Measurements from ENCODE around the gene TTLL10. TPM values are rescaled to one million over a fixed set of nuclear protein-coding genes. Genes with fewer than 3 reads are reported as not detected.

The TTLL10 gene
- total and polyA plus RNA-seq, 4 donors = not detected

GRCh38 chr1:1221887-1222574, 48.4 kb downstream of the TTLL10 start:
- Histone ChIP-seq H3K9ac (ENCODE audit: low read depth in 1 of 2, low read length in 2 of 2) (no peak overlapping the region), H3K9me3 (ENCODE audit: control insufficient read depth in 4 of 4, low read length in 3 of 4) (no peaks in the 10 kb centered on the region), H3K27ac (ENCODE audit: low read depth in 1 of 2, low read length in 2 of 2) (no peak overlapping the region), H3K4me3 (ENCODE audit: low read depth in 1 of 3, low read length in 3 of 3) (no peak overlapping the region), H3K36me3 (ENCODE audit: control insufficient read depth in 4 of 4, insufficient read depth in 3 of 4, low read depth in 1 of 4, low read length in 3 of 4) (peaks cover 21 to 74% (median 38%) of the 10 kb centered on the region in 4 donors), H3K27me3 (ENCODE audit: control insufficient read depth in 4 of 4, insufficient read depth in 4 of 4, low read length in 3 of 4) (no peaks in the 10 kb centered on the region), H3K4me1 (ENCODE audit: control insufficient read depth in 4 of 4, insufficient read depth in 4 of 4, low read length in 3 of 4) (no peaks in the 10 kb centered on the region)
- TF ChIP-seq REST (IDR thresholded peaks at IDR 0.05) = no peak
- TF ChIP-seq, protein P1, sequence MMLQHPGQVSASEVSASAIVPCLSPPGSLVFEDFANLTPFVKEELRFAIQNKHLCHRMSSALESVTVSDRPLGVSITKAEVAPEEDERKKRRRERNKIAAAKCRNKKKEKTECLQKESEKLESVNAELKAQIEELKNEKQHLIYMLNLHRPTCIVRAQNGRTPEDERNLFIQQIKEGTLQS (IDR thresholded peaks at IDR 0.05) = no peak
- DNase-seq (ENCODE audit: low spot score) = no peak
- WGBS = 91% methylated on average over 30 of the region's 30 CpGs

GRCh38 chr1:1222575-1223225, 49.0 kb downstream of the TTLL10 start:
- Histone ChIP-seq H3K9ac (ENCODE audit: low read depth in 1 of 2, low read length in 2 of 2) (no peak overlapping the region), H3K36me3 (ENCODE audit: control insufficient read depth in 4 of 4, insufficient read depth in 3 of 4, low read depth in 1 of 4, low read length in 3 of 4) (peaks cover 21 to 73% (median 38%) of the 10 kb centered on the region in 4 donors), H3K9me3 (ENCODE audit: control insufficient read depth in 4 of 4, low read length in 3 of 4) (no peaks in the 10 kb centered on the region), H3K4me3 (ENCODE audit: low read depth in 1 of 3, low read length in 3 of 3) (no peak overlapping the region), H3K27me3 (ENCODE audit: control insufficient read depth in 4 of 4, insufficient read depth in 4 of 4, low read length in 3 of 4) (no peaks in the 10 kb centered on the region), H3K4me1 (ENCODE audit: control insufficient read depth in 4 of 4, insufficient read depth in 4 of 4, low read length in 3 of 4) (no peaks in the 10 kb centered on the region), H3K27ac (ENCODE audit: low read depth in 1 of 2, low read length in 2 of 2) (no peak overlapping the region)
- DNase-seq (ENCODE audit: low spot score) = no peak
- WGBS = 95% methylated on average over 44 of the region's 44 CpGs
- TF ChIP-seq FOXA1 (IDR thresholded peaks at IDR 0.05) (no peak), HNF4A (conservative IDR thresholded peaks at IDR 0.05) (no peak), FOXA2 (IDR thresholded peaks at IDR 0.05) (no peak), YY1 (IDR thresholded peaks at IDR 0.05) (no peak), GABPA (IDR thresholded peaks at IDR 0.05 in 1 of 2, conservative IDR thresholded peaks at IDR 0.05 in 1 of 2) (no peak), RAD21 (IDR thresholded peaks at IDR 0.05) (no peak), CTCF (IDR thresholded peaks at IDR 0.05; ENCODE audit: low read depth, low read length, missing input control) (no peak), JUND (IDR thresholded peaks at IDR 0.05) (no peak)

DNA sequence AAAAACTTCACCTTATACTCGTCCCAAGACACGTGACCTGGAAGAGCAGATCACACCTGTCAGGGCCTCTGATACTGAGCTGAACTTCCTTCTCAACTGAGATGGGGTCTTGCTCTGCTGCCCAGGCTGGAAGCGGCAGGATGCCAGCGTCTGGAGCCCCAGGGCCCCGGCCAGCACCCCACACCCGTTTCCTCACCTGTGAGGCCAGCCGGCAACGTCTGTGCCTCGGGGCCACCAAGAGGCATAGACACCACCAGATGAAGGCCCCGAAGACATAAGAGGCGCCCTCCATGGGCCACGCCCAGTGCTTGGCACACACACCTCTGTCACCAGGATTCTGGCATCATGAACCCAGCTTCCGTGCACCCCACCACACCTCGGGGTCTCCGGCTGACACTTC, 49.6 kb downstream of the TTLL10 start:
- Histone ChIP-seq H3K4me3 (ENCODE audit: low read depth in 1 of 3, low read length in 3 of 3) (no peak overlapping the region), H3K9ac (ENCODE audit: low read depth in 1 of 2, low read length in 2 of 2) (no peak overlapping the region), H3K27ac (ENCODE audit: low read depth in 1 of 2, low read length in 2 of 2) (no peak overlapping the region), H3K4me1 (ENCODE audit: control insufficient read depth in 4 of 4, insufficient read depth in 4 of 4, low read length in 3 of 4) (no peaks in the 10 kb centered on the region), H3K36me3 (ENCODE audit: control insufficient read depth in 4 of 4, insufficient read depth in 3 of 4, low read depth in 1 of 4, low read length in 3 of 4) (peaks cover 20 to 73% (median 35%) of the 10 kb centered on the region in 4 donors), H3K9me3 (ENCODE audit: control insufficient read depth in 4 of 4, low read length in 3 of 4) (no peaks in the 10 kb centered on the region), H3K27me3 (ENCODE audit: control insufficient read depth in 4 of 4, insufficient read depth in 4 of 4, low read length in 3 of 4) (no peaks in the 10 kb centered on the region)
- no peak for TF ChIP-seq RXRA (IDR thresholded peaks at IDR 0.05)
- TF ChIP-seq FOXA2 (IDR thresholded peaks at IDR 0.05) = no peak
- TF ChIP-seq ZBTB33 (IDR thresholded peaks at IDR 0.05) = no peak
- TF ChIP-seq HNF4A (conservative IDR thresholded peaks at IDR 0.05) = no peak
- TF ChIP-seq, protein P1 (IDR thresholded peaks at IDR 0.05) = no peak
- no peak for TF ChIP-seq NR2F2 (IDR thresholded peaks at IDR 0.05)
- TF ChIP-seq, protein P2, sequence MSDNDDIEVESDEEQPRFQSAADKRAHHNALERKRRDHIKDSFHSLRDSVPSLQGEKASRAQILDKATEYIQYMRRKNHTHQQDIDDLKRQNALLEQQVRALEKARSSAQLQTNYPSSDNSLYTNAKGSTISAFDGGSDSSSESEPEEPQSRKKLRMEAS (IDR thresholded peaks at IDR 0.05) = no peak
- no peak for TF ChIP-seq HNF4G (IDR thresholded peaks at IDR 0.05)
- TF ChIP-seq EGR1 (IDR thresholded peaks at IDR 0.05; ENCODE audit: low read depth in 2 of 2) = no peak
- no peak for TF ChIP-seq TAF1 (conservative IDR thresholded peaks at IDR 0.05)
- no peak for TF ChIP-seq JUND (IDR thresholded peaks at IDR 0.05)
- 97% methylated on average over 15 of the region's 15 CpGs for WGBS
- DNase-seq (ENCODE audit: low spot score) = no peak

Measured in liver (tissue), 9 donors.